Stimulated activated naive CD8-positive, alpha-beta T cell treated with anti-CD3 and anti-CD28 coated beads, Interleukin-15, amount 100 ng/mL, for 72 hours (primary cell): ENCODE data around the gene SCRN2.
A peak's percentile ranks its signal among the peaks of the same experiment; 100 is the strongest.

Source experiments
- ATAC-seq: fragments of 150-1000 bp; cut with Tn5 transposase; 2 replicates; pipeline ENCODE4 v1.10.0; 2021; ENCODE audit warnings: mild to moderate bottlenecking, moderate library complexity
- DNase-seq, 2 donors: peaks; one replicate each; pipeline ENCODE4 v3.0.0; 2021 to 2022
- H3K27ac Mint-ChIP-seq, 2 donors: one replicate each; pipeline ENCODE4 v1.8.0; 2022; ENCODE audit warnings: mild to moderate bottlenecking in 2 of 2, mixed read lengths in 2 of 2, moderate library complexity in 2 of 2
- H3K27me3 Mint-ChIP-seq: one replicate; pipeline ENCODE4 v1.8.0; 2022; ENCODE audit warnings: mixed read lengths
- H3K4me1 Mint-ChIP-seq: one replicate; pipeline ENCODE4 v1.8.0; 2022; ENCODE audit warnings: mild to moderate bottlenecking, mixed read lengths
- H3K4me3 Mint-ChIP-seq, 2 donors: one replicate each; pipeline ENCODE4 v1.8.0; 2022; ENCODE audit warnings: mild to moderate bottlenecking in 2 of 2, mixed read lengths in 2 of 2, moderate library complexity in 1 of 2
- H3K9me3 Mint-ChIP-seq, 2 donors: one replicate each; pipeline ENCODE4 v1.8.0; 2022; ENCODE audit warnings: mixed read lengths in 2 of 2

Gene SCRN2

GRCh38 chr17:47875011-47875985 lies 34.2 kb upstream of the SCRN2 start:
- peaks cover 53% of the 10 kb centered on the region for H3K27me3 Mint-ChIP-seq
- no peak overlapping the region for H3K27ac Mint-ChIP-seq
- ATAC-seq, result no peak
- H3K9me3 Mint-ChIP-seq, result no peaks in the 10 kb centered on the region
- H3K4me1 Mint-ChIP-seq, result peaks cover 7% of the 10 kb centered on the region
- DNase-seq, result no peak
- no peak overlapping the region for H3K4me3 Mint-ChIP-seq

- Mint-ChIP-seq H3K9me3 (no peaks in the 10 kb centered on the region), H3K27ac (no peak overlapping the region), H3K4me3 (no peak overlapping the region), H3K4me1 (no peaks in the 10 kb centered on the region), H3K27me3 (peaks cover 63% of the 10 kb centered on the region)
- ATAC-seq (no peak), DNase-seq (no peak)
Measured at GRCh38 chr17:47873200-47874090, 32.4 kb upstream of the SCRN2 start.

- DNase-seq (no peak), ATAC-seq (peak; percentile 23)
- no peak overlapping the region for H3K4me3 Mint-ChIP-seq
- no peaks in the 10 kb centered on the region for H3K4me1 Mint-ChIP-seq
- H3K9me3 Mint-ChIP-seq, result no peaks in the 10 kb centered on the region
- no peak overlapping the region for H3K27ac Mint-ChIP-seq
- peaks cover 65% of the 10 kb centered on the region for H3K27me3 Mint-ChIP-seq
Measured at GRCh38 chr17:47872651-47873161, 31.6 kb upstream of the SCRN2 start.

- H3K4me3 Mint-ChIP-seq, result peak overlapping the region in 1 of 2 donors; percentile 6
- ATAC-seq, result peak; percentile 26
- peak overlapping the region in 1 of 2 donors; percentile 83 for H3K27ac Mint-ChIP-seq
- no peaks in the 10 kb centered on the region for H3K9me3 Mint-ChIP-seq
- H3K4me1 Mint-ChIP-seq, result no peaks in the 10 kb centered on the region
- no peak for DNase-seq
- H3K27me3 Mint-ChIP-seq, result peaks cover 65% of the 10 kb centered on the region
Measured at GRCh38 chr17:47872019-47872650, 31.1 kb upstream of the SCRN2 start.

- Mint-ChIP-seq H3K27ac (no peak overlapping the region), H3K27me3 (peaks cover 65% of the 10 kb centered on the region), H3K9me3 (no peaks in the 10 kb centered on the region), H3K4me3 (no peak overlapping the region), H3K4me1 (no peaks in the 10 kb centered on the region)
- no peak for DNase-seq
- no peak for ATAC-seq
Measured at GRCh38 chr17:47871048-47871447, 30.0 kb upstream of the SCRN2 start.

- ATAC-seq (no peak), DNase-seq (no peak)
- peaks cover 10% of the 10 kb centered on the region for H3K4me1 Mint-ChIP-seq
- H3K27ac Mint-ChIP-seq, result no peak overlapping the region
- H3K27me3 Mint-ChIP-seq, result peaks cover 58% of the 10 kb centered on the region
- no peaks in the 10 kb centered on the region for H3K9me3 Mint-ChIP-seq
- H3K4me3 Mint-ChIP-seq, result no peak overlapping the region
Measured at GRCh38 chr17:47870056-47870455, 29.0 kb upstream of the SCRN2 start.

- Mint-ChIP-seq H3K27ac (no peak overlapping the region), H3K9me3 (no peaks in the 10 kb centered on the region), H3K27me3 (peaks cover 48% of the 10 kb centered on the region), H3K4me1 (peaks cover 17% of the 10 kb centered on the region), H3K4me3 (no peak overlapping the region)
- DNase-seq (no peak), ATAC-seq (no peak)
Measured at GRCh38 chr17:47869114-47869513, 28.0 kb upstream of the SCRN2 start.

GRCh38 chr17:47867813-47868533 lies 26.9 kb upstream of the SCRN2 start:
- Mint-ChIP-seq H3K4me3 (no peak overlapping the region), H3K4me1 (peaks cover 17% of the 10 kb centered on the region), H3K27ac (no peak overlapping the region), H3K27me3 (peaks cover 39% of the 10 kb centered on the region), H3K9me3 (no peaks in the 10 kb centered on the region)
- DNase-seq (no peak), ATAC-seq (no peak)

GRCh38 chr17:47866941-47867340 lies 25.9 kb upstream of the SCRN2 start:
- no peak for DNase-seq
- ATAC-seq, result no peak
- Mint-ChIP-seq H3K27me3 (peaks cover 29% of the 10 kb centered on the region), H3K9me3 (no peaks in the 10 kb centered on the region), H3K4me1 (peaks cover 17% of the 10 kb centered on the region), H3K4me3 (no peak overlapping the region), H3K27ac (no peak overlapping the region)

GRCh38 chr17:47864791-47865216 lies 23.7 kb upstream of the SCRN2 start:
- Mint-ChIP-seq H3K4me1 (peaks cover 17% of the 10 kb centered on the region), H3K4me3 (no peak overlapping the region), H3K27me3 (peaks cover 14% of the 10 kb centered on the region), H3K27ac (peak overlapping the region in 1 of 2 donors; percentile 64), H3K9me3 (no peaks in the 10 kb centered on the region)
- ATAC-seq, result no peak
- DNase-seq, result no peak

GRCh38 chr17:47862621-47863440 lies 21.8 kb upstream of the SCRN2 start:
- H3K27ac Mint-ChIP-seq, result no peak overlapping the region
- H3K9me3 Mint-ChIP-seq, result no peaks in the 10 kb centered on the region
- peaks cover 17% of the 10 kb centered on the region for H3K27me3 Mint-ChIP-seq
- DNase-seq, result no peak
- peaks cover 17% of the 10 kb centered on the region for H3K4me1 Mint-ChIP-seq
- no peak for ATAC-seq
- no peak overlapping the region for H3K4me3 Mint-ChIP-seq

- Mint-ChIP-seq H3K4me3 (no peak overlapping the region), H3K27me3 (peaks cover 35% of the 10 kb centered on the region)
- ATAC-seq, result no peak
Measured at GRCh38 chr17:47860386-47860785, 19.3 kb upstream of the SCRN2 start.

GRCh38 chr17:47857551-47858455 lies 16.7 kb upstream of the SCRN2 start:
- H3K9me3 Mint-ChIP-seq, result no peaks in the 10 kb centered on the region
- DNase-seq (no peak), ATAC-seq (no peak)
- H3K4me1 Mint-ChIP-seq, result peaks cover 10% of the 10 kb centered on the region
- no peak overlapping the region for H3K4me3 Mint-ChIP-seq
- no peak overlapping the region for H3K27ac Mint-ChIP-seq
- H3K27me3 Mint-ChIP-seq, result peaks cover 61% of the 10 kb centered on the region

More at GRCh38 chr17:47860386-47860785, 19.3 kb upstream of the SCRN2 start:
- DNase-seq, result no peak
- no peaks in the 10 kb centered on the region for H3K9me3 Mint-ChIP-seq
- H3K27ac Mint-ChIP-seq, result no peak overlapping the region
- H3K4me1 Mint-ChIP-seq, result peaks cover 10% of the 10 kb centered on the region
